ENCODE results near the gene PLCB1.

PLCB1 gene

DNA sequence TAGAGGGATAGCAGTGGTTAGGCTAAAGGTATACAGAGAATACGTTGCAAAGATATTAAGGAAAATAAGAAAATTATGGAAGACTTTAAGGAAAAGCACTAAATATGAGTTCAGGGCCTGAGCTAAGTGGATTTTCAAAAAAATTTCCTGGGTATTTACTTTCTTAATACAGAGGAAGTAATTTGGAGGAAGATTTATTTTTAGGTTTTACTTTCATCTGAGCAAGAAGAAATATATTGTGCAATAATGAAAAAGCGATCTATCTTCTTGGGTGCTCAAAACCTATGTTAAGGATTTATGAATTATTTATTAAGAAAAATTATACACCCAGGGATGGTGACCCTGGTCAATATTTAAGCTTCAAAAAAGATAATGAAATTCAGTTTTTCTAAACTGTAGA, 224.7 kb downstream of the PLCB1 start:
- Histone ChIP-seq H3K9me3 (no peaks in the 10 kb centered on the region), H3K4me1 (ENCODE audit: control insufficient read depth in 1 of 2, insufficient read depth in 1 of 2, low read depth in 1 of 2, low read length in 1 of 2) (peaks cover 0 to 14% of the 10 kb centered on the region in 2 experiments), H3K27ac (no peak overlapping the region), H3K27me3 (no peaks in the 10 kb centered on the region), H3K4me3 (ENCODE audit: low read depth in 1 of 2, low read length in 1 of 2) (no peak overlapping the region), H3K36me3 (no peaks in the 10 kb centered on the region)
- no peak for TF ChIP-seq CTCF (IDR thresholded peaks at IDR 0.05)

DNA sequence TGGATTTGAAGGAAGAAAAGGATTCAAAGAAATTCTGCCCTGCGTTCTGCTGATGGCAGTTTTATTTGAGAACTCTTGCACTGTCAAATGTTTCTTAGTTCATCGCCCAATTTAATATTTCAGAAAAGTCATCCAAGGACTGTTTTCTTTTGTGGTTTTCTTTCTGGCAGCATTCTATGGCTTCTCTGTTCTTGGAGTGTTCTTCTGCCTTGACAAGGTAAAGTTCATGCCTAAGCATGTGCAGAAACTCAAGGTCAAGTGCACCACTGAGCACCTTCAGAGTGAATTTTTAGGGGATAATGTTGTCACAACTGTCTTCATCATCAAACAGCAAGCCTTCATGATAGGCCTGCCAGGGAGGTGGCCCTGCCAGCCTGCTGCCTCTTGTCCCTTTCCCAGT, 225.6 kb downstream of the PLCB1 start:
- no peak for TF ChIP-seq CTCF (IDR thresholded peaks at IDR 0.05)
- H3K27ac ChIP-seq: no peak overlapping the region
- H3K9me3 ChIP-seq: no peaks in the 10 kb centered on the region
- no peak overlapping the region for H3K4me3 ChIP-seq (ENCODE audit: low read depth in 1 of 2, low read length in 1 of 2)
- H3K36me3 ChIP-seq: no peaks in the 10 kb centered on the region
- H3K27me3 ChIP-seq: no peaks in the 10 kb centered on the region
- H3K4me1 ChIP-seq (ENCODE audit: control insufficient read depth in 1 of 2, insufficient read depth in 1 of 2, low read depth in 1 of 2, low read length in 1 of 2): peaks cover 0 to 11% of the 10 kb centered on the region in 2 experiments

GRCh38 chr20:8360035-8360434, 228.0 kb downstream of the PLCB1 start:
- Histone ChIP-seq H3K27me3 (no peaks in the 10 kb centered on the region), H3K4me1 (ENCODE audit: control insufficient read depth in 1 of 2, insufficient read depth in 1 of 2, low read depth in 1 of 2, low read length in 1 of 2) (peaks cover 0 to 5% of the 10 kb centered on the region in 2 experiments), H3K36me3 (no peaks in the 10 kb centered on the region), H3K27ac (no peak overlapping the region), H3K4me3 (ENCODE audit: low read depth in 1 of 2, low read length in 1 of 2) (no peak overlapping the region), H3K9me3 (no peaks in the 10 kb centered on the region)
- no peak for TF ChIP-seq CTCF (IDR thresholded peaks at IDR 0.05)

DNA sequence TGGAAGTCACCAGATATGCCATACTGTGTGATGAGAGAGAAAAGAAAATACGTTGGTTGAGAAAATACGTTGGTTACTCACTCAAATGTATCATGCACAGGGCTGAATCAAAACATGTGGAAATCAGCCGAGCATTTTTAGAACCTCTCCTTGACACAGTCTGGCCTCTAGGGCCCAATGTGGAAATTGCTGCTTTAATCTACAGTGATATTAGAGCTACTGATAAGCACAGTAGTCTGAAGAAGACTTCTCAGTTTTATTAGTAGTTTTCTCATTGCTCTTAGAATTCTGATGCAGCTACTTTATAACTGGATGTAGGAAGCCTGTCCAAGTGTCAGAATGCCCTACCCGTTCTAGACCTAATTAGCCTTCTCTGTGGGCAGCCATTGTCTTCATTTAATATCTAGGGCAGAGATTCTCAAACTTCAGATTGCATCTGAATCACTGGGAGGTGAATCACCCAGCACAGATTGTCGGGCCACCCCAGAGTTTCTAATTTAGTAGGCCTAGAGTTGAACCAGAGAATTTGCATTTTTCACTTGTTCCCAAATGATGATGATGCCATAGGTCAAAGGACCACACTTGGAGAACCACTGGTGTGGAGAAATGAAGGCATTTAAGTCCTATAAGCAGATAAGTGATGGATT, 229.1 kb downstream of the PLCB1 start:
- Histone ChIP-seq H3K4me1 (ENCODE audit: control insufficient read depth in 1 of 2, insufficient read depth in 1 of 2, low read depth in 1 of 2, low read length in 1 of 2) (peaks cover 0 to 5% of the 10 kb centered on the region in 2 experiments), H3K27me3 (no peaks in the 10 kb centered on the region), H3K36me3 (no peaks in the 10 kb centered on the region), H3K4me3 (ENCODE audit: low read depth in 1 of 2, low read length in 1 of 2) (no peak overlapping the region), H3K9me3 (no peaks in the 10 kb centered on the region), H3K27ac (no peak overlapping the region)
- TF ChIP-seq CTCF (IDR thresholded peaks at IDR 0.05): no peak

DNA sequence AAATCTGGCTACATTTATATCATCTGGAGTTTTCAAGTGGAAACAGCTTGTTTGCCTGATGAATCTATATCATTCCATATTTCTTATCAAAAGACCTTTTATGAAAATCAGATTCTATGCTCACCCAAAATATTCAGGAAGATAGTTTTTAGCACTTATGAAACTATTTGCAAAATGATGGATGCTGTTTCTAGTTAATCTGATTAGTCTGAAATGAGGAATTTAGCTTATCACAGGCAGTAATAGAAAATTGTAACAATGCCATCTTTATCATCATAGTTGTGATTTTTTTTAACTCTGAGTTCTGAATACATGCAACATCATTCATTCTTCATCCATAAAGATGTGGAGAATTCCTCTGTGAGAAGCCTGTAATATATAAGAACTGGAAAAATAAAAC, 229.7 kb downstream of the PLCB1 start:
- H3K27ac ChIP-seq: no peak overlapping the region

More for the DNA sequence above, 229.7 kb downstream of the PLCB1 start:
- Histone ChIP-seq H3K27me3 (no peaks in the 10 kb centered on the region), H3K36me3 (no peaks in the 10 kb centered on the region), H3K4me1 (ENCODE audit: control insufficient read depth in 1 of 2, insufficient read depth in 1 of 2, low read depth in 1 of 2, low read length in 1 of 2) (peaks cover 0 to 5% of the 10 kb centered on the region in 2 experiments), H3K4me3 (ENCODE audit: low read depth in 1 of 2, low read length in 1 of 2) (no peak overlapping the region), H3K9me3 (no peaks in the 10 kb centered on the region)
- no peak for TF ChIP-seq CTCF (IDR thresholded peaks at IDR 0.05)

All from neutrophil (primary cell).